Neuronal stem cell (in vitro differentiated cells): Measurements from ENCODE around the gene PLEKHF1.
A peak's percentile ranks its signal among the peaks of the same experiment; 100 is the strongest.

Source experiments
- DNase-seq: peaks from one replicate; pipeline ENCODE4 v3.0.0-alpha.2; 2013; ENCODE audit warnings: low spot score
- H2AFZ ChIP-seq: one replicate; pipeline ENCODE4 v1.6.1; 2013; ENCODE audit warnings: mild to moderate bottlenecking, low read length, inconsistent platforms
- H2AK5ac ChIP-seq: 2 replicates; pipeline ENCODE4 v1.6.1; 2013; ENCODE audit warnings: low read depth, mild to moderate bottlenecking, inconsistent platforms, low read length, moderate library complexity, mixed read lengths
- H2BK120ac ChIP-seq: 2 replicates; pipeline ENCODE4 v1.6.1; 2013; ENCODE audit warnings: low read depth, mild to moderate bottlenecking, inconsistent platforms, low read length, moderate library complexity, mixed read lengths
- H2BK12ac ChIP-seq: one replicate; pipeline ENCODE4 v1.6.1; 2013; ENCODE audit warnings: low read length, inconsistent platforms
- H2BK15ac ChIP-seq: 2 replicates; pipeline ENCODE4 v1.6.1; 2013; ENCODE audit warnings: mild to moderate bottlenecking, low read length, inconsistent platforms, mixed read lengths
- H2BK5ac ChIP-seq: one replicate; pipeline ENCODE4 v1.6.1; 2013; ENCODE audit warnings: inconsistent platforms, mild to moderate bottlenecking, low read length, moderate library complexity
- H3K14ac ChIP-seq: one replicate; pipeline ENCODE4 v1.6.1; 2013; ENCODE audit warnings: low read length, inconsistent platforms
- H3K18ac ChIP-seq: 2 replicates; pipeline ENCODE4 v1.6.1; 2013; ENCODE audit warnings: low read length, inconsistent platforms
- H3K23ac ChIP-seq: 2 replicates; pipeline ENCODE4 v1.6.1; 2013; ENCODE audit warnings: low read depth, mild to moderate bottlenecking, mixed read lengths, low read length, inconsistent platforms; ENCODE audit not compliant: poor library complexity
- H3K27ac ChIP-seq: replicated peaks from 3 replicates; pipeline ENCODE4 v1.5.1; 2013; ENCODE audit warnings: low read length, inconsistent platforms
- H3K27me3 ChIP-seq, 3 experiments: 2 replicates each; pipeline ENCODE4 v1.6.1; 2013; ENCODE audit warnings: low read length in 3 of 3, mild to moderate bottlenecking in 2 of 3, inconsistent platforms in 1 of 3, low read depth in 1 of 3, mixed read lengths in 1 of 3, moderate library complexity in 1 of 3; ENCODE audit not compliant: control insufficient read depth in 3 of 3, insufficient read depth in 3 of 3
- H3K36me3 ChIP-seq, 2 donors: replicated peaks in 1 of 2; 2 replicates each; pipeline ENCODE4 v1.6.1; 2013; ENCODE audit warnings: low read length in 2 of 2; ENCODE audit not compliant: control insufficient read depth in 2 of 2, insufficient read depth in 2 of 2
- H3K4ac ChIP-seq: 2 replicates; pipeline ENCODE4 v1.6.1; 2013; ENCODE audit warnings: inconsistent platforms, mild to moderate bottlenecking, low read length, moderate library complexity
- H3K4me1 ChIP-seq, 2 donors: 1 replicate in 1 of 2; 2 replicates in 1 of 2; pipeline ENCODE4 v1.6.1; 2013; ENCODE audit warnings: low read length in 2 of 2, low read depth in 1 of 2; ENCODE audit not compliant: control insufficient read depth in 2 of 2, insufficient read depth in 1 of 2
- H3K4me2 ChIP-seq: one replicate; pipeline ENCODE4 v1.6.1; 2013; ENCODE audit warnings: mild to moderate bottlenecking, low read length, inconsistent platforms; ENCODE audit not compliant: insufficient read depth, poor library complexity, severe bottlenecking
- H3K4me3 ChIP-seq, 2 donors: 2 replicates each; pipeline ENCODE4 v1.5.1; 2013; ENCODE audit warnings: low read length in 2 of 2, mild to moderate bottlenecking in 2 of 2, inconsistent platforms in 1 of 2, moderate library complexity in 1 of 2
- H3K79me1 ChIP-seq: one replicate; pipeline ENCODE4 v1.6.1; 2013; ENCODE audit warnings: low read depth, mild to moderate bottlenecking, inconsistent platforms, low read length, moderate library complexity
- H3K9ac ChIP-seq: one replicate; pipeline ENCODE4 v1.6.1; 2013; ENCODE audit warnings: mild to moderate bottlenecking, low read depth, low read length, inconsistent platforms; ENCODE audit not compliant: poor library complexity
- H3K9me3 ChIP-seq, 2 donors: replicated peaks in 1 of 2; 2 replicates each; pipeline versions ENCODE3 to v1.6.1; 2013; ENCODE audit warnings: low read length in 2 of 2, mild to moderate bottlenecking in 2 of 2, inconsistent platforms in 1 of 2, low read depth in 1 of 2, mixed read lengths in 1 of 2, moderate library complexity in 1 of 2; ENCODE audit not compliant: control insufficient read depth in 2 of 2, insufficient read depth in 1 of 2
- H4K8ac ChIP-seq: one replicate; pipeline ENCODE4 v1.6.1; 2013; ENCODE audit warnings: low read depth, mild to moderate bottlenecking, inconsistent platforms, low read length, moderate library complexity
- H4K91ac ChIP-seq: one replicate; pipeline ENCODE4 v1.6.1; 2013; ENCODE audit warnings: low read length, low read depth, mild to moderate bottlenecking, inconsistent platforms; ENCODE audit not compliant: poor library complexity
- WGBS, 2 donors: extraction: QIAGEN DNeasy Blood & Tissue Kit; methylation state at CpG; one replicate each; pipeline ENCODE4 v1.1.7; 2013; ENCODE audit warnings: missing lambda C conversion rate in 2 of 2, mixed read lengths in 1 of 2; ENCODE audit not compliant: insufficient read length in 2 of 2, insufficient replicate concordance in 1 of 2; ENCODE audit errors: extremely low coverage in 2 of 2; 5-methylcytosine and 5-hydroxymethylcytosine counted together

Gene PLEKHF1

DNA sequence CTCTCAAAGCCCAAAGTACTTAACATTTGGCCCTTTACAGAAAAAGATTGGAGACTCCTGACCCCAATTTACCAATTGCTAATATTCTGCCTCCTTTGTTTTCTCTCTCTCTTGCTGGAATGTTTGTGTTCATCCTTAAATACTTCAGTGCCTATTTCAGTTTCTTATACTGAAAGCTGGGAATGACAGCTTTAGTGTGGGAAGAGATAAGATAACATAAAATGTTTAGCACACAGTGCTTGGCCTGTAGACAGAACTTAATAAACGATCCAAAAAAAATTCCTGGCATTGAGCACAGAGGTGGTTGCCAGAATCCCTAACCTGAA is 3.0 kb upstream of the PLEKHF1 start:
- Histone ChIP-seq H2AFZ (no peak overlapping the region), H3K4me3 (no peak overlapping the region), H4K8ac (no peak overlapping the region), H2BK120ac (no peak overlapping the region), H3K9ac (no peak overlapping the region), H3K27ac (no peak overlapping the region), H4K91ac (no peak overlapping the region), H2BK15ac (no peak overlapping the region), H3K79me1 (no peaks in the 10 kb centered on the region), H2BK5ac (no peak overlapping the region), H2AK5ac (no peak overlapping the region), H2BK12ac (no peak overlapping the region), H3K9me3 (no peaks in the 10 kb centered on the region), H3K27me3 (peaks cover 2 to 50% (median 25%) of the 10 kb centered on the region in 3 experiments), H3K36me3 (no peaks in the 10 kb centered on the region), H3K4ac (no peak overlapping the region), H3K23ac (no peak overlapping the region), H3K4me1 (peaks cover 10 to 11% of the 10 kb centered on the region in 2 donors), H3K18ac (no peak overlapping the region), H3K14ac (no peak overlapping the region), H3K4me2 (no peak overlapping the region)
- DNase-seq: no peak
- WGBS, 2 donors: no CpG with 5 or more reads among the region's 1 CpG

DNA sequence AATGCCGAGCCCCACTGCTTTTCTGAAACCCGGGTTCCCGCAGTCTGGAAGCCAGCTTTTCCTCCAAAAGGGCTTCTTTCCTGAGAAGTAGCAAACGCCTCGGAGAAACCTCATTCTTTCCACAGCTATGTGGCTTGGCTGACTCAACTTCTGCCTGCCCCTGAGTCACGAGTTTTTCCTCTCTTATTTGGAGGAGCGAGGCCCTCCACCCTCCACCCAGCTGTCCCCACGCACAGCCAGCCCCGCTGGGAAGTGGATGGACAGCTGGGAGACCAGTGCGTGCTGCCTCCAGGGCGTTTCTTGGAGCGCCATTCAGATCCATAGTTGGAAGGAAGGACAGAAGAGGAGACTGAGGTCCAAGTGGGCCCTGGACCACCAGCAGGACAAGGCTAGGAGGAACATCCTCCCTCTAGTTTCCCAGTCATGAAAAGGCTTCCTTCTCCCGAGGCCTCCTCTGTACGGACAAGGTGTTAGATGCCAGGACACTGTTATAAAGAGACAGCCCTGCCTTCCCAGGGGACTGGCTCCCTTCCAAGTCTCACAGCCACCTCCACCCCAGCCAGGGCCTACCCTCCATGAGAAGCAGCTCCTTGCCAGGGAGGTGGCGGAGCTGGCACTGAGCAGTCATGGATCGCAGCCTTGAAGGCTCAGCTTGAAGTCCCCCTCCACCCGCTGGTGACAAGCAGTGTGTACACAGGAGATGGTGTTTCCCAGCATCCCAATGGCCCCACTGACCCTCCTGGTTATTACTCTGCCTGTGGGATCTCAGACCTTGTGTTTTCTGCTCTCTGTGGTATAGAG is 2.5 kb upstream of the PLEKHF1 start:
- H3K79me1 ChIP-seq: no peaks in the 10 kb centered on the region
- no peak for DNase-seq
- H3K4ac ChIP-seq: no peak overlapping the region
- H4K91ac ChIP-seq: no peak overlapping the region
- no CpG with 5 or more reads among the region's 17 CpGs for WGBS, 2 donors
- no peak overlapping the region for H2AK5ac ChIP-seq
- no peaks in the 10 kb centered on the region for H3K9me3 ChIP-seq
- H3K4me2 ChIP-seq: no peak overlapping the region
- H2AFZ ChIP-seq: no peak overlapping the region
- no peak overlapping the region for H4K8ac ChIP-seq
- H3K23ac ChIP-seq: peak overlapping the region; percentile 12
- no peak overlapping the region for H3K9ac ChIP-seq
- no peaks in the 10 kb centered on the region for H3K36me3 ChIP-seq
- H3K27ac ChIP-seq: no peak overlapping the region
- H2BK120ac ChIP-seq: no peak overlapping the region
- H3K18ac ChIP-seq: no peak overlapping the region
- peaks cover 11 to 12% of the 10 kb centered on the region in 2 donors for H3K4me1 ChIP-seq
- no peak overlapping the region for H2BK5ac ChIP-seq
- no peak overlapping the region for H3K14ac ChIP-seq
- H2BK12ac ChIP-seq: no peak overlapping the region
- H2BK15ac ChIP-seq: no peak overlapping the region
- H3K27me3 ChIP-seq: peaks cover 2 to 50% (median 25%) of the 10 kb centered on the region in 3 experiments
- no peak overlapping the region for H3K4me3 ChIP-seq

DNA sequence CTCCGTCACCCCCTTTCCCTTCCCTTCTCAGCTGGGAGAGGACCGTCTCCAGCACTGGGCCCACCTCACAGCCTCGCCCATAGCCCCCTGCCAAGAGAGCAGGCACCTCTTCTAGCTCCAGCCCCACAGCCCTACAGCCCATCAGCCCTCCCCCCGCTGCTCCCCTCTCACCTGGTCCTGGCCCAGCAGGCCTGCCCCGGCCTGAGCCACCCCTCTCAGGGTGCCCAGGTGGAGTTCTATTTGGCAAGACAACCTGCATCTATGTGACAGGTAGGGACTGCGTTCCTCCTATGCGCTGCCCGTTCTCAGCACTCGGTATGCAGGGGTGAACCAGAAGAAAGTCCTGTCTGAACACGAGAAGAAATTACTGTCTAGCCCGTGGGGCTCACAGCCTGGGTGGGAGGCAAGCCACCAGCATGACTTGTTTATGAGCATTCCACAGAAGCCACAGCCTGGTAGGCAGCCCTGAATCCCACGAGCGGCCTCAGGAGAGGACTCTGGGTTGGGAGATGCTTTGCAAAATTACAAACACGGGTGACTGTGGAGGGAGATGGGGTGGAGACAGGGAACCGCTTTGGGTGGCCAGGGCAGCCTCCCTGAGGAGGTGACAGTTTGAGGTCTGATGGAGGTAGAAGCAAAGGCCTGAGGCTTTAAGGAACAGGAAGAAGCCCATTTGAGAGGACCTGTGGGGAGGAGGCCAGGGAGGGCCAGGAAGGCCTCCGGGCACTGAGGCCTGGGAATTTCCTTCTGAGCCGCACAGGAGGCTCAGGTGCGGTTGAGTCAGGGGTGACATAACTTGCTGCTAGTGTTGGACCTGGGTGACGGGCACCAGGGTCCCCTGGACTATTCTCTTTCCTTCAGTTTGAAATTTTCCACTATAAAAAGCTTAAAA is 1.2 kb upstream of the PLEKHF1 start:
- Histone ChIP-seq H2BK15ac (peak overlapping the region; percentile 62), H4K8ac (no peak overlapping the region), H3K4me3 (no peak overlapping the region), H2AFZ (peak overlapping the region; percentile 98), H3K4me1 (peaks cover 11 to 12% of the 10 kb centered on the region in 2 donors), H3K9ac (no peak overlapping the region), H4K91ac (no peak overlapping the region), H3K4ac (no peak overlapping the region), H3K4me2 (no peak overlapping the region), H2AK5ac (peak overlapping the region; percentile 76), H3K14ac (no peak overlapping the region), H3K9me3 (no peaks in the 10 kb centered on the region), H2BK120ac (no peak overlapping the region), H2BK5ac (no peak overlapping the region), H3K36me3 (no peaks in the 10 kb centered on the region), H3K79me1 (no peaks in the 10 kb centered on the region), H3K27me3 (peaks cover 2 to 50% (median 25%) of the 10 kb centered on the region in 3 experiments), H3K18ac (peak overlapping the region; percentile 6), H2BK12ac (no peak overlapping the region), H3K23ac (peak overlapping the region; percentile 29), H3K27ac (no peak overlapping the region)
- WGBS, 2 donors: no CpG with 5 or more reads among the region's 19 CpGs
- DNase-seq: no peak

DNA sequence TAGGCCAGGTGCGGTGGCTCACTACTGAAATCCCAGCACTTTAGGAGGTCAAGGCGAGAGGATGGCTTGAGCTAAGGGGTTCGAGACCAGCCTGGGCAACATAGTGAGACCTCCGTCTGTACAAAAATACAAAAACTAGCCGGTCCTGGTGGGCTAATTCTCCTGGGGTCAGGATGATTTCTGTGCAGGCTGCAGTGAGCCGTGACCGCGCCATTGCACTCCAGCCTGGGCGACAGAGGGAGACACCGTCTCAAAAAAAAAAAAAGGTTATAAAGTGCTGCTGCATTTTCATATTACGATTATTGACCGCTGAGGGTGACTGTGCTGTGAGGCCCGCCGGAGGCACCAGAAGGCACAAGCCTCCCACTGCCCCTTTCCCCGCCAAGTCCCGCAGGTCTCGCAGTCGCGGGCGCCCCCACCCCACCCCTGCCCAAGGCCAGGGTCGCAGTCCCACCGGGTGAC is 477 bp upstream of the PLEKHF1 start:
- Histone ChIP-seq H2AFZ (peak overlapping the region; percentile 98), H3K9ac (no peak overlapping the region), H3K4me3 (peak overlapping the region; percentile 63 to 66), H3K36me3 (no peaks in the 10 kb centered on the region), H3K27ac (no peak overlapping the region), H2BK5ac (no peak overlapping the region), H2BK12ac (no peak overlapping the region), H3K4me1 (peaks cover 11 to 12% of the 10 kb centered on the region in 2 donors), H2AK5ac (no peak overlapping the region), H3K23ac (peak overlapping the region; percentile 52), H2BK120ac (no peak overlapping the region), H3K27me3 (peaks cover 2 to 49% (median 25%) of the 10 kb centered on the region in 3 experiments), H4K91ac (no peak overlapping the region), H3K4me2 (peak overlapping the region; percentile 96), H4K8ac (no peak overlapping the region), H3K9me3 (no peaks in the 10 kb centered on the region), H3K79me1 (no peaks in the 10 kb centered on the region), H3K4ac (no peak overlapping the region), H2BK15ac (peak overlapping the region; percentile 62), H3K14ac (no peak overlapping the region), H3K18ac (peak overlapping the region; percentile 86)
- no peak for DNase-seq
- WGBS, 2 donors: no CpG with 5 or more reads among the region's 22 CpGs
